GM21825 (cell line): ENCODE data around the gene DCDC2.
"Not testable (repeated sequence)": the region's sequence is repeated elsewhere in the genome, so short reads cannot be mapped to it uniquely, and the experiment has no call there.

Experiments
- ATAC-seq: cut with Tn5 transposase; IDR thresholded peaks from one replicate; pipeline ENCODE4 v1.9.1; 2021; ENCODE audit warnings: mild to moderate bottlenecking, moderate library complexity; ENCODE audit not compliant: unreplicated experiment

Gene DCDC2

DNA sequence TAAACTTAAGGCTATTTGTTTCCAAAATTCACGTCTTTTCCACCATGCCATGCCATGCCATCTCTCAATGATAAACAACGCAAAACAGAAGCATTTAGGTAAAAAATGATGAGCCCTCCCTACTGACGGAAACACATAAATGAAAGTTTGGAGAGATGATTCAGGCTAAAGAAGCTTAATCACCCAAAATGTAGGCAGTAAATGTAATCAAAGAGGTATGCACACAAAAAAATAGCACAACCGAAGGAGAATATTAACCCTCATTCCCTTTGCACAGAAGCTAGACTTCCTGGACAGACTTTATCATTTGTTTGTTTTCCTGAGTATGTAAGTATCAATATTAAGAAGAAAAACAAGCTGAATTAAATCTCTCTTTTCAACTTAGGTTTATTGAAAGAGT, 28.8 kb downstream of the DCDC2 start:
- no peak for ATAC-seq

DNA sequence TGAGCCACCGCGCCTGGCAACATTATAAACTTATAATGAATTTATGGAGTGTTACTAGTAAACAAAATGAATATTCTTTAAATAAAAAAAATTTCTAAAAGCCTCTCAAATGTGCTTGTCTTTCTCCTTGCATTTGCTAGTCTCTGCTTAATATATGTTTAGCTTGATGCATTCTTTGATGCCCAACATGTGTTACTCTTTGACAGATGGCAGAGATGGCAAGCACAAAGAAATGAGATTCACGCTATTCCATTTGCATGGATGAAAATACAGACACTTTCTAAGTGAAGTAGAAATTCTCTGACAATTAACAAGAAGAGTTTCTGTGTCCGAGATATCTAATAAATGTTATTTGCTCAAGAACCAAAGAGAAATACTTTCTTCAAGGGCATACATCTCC, 30.1 kb downstream of the DCDC2 start:
- no peak for ATAC-seq

DNA sequence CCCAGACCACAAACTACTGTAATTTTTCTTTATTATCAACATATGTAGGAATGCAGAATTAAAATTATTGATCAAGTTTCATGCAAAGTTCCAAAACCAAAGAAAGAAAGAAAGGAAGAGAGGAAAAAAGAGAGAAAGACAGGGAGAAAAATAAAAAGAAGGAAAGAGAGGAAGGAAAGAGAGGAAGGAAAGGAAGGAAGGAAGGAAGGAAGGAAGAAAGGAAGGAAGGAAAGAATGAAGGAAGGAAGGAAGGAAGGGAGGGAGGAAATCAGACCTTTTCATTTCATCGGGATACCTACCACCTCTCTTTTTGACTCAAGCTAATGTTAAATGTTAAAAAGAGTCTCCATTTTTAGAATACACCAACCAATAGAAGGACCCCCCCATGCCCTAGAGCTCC, 31.9 kb downstream of the DCDC2 start:
- ATAC-seq: no peak

GRCh38 chr6:24324617-24325016, 33.2 kb downstream of the DCDC2 start:
- no peak for ATAC-seq

DNA sequence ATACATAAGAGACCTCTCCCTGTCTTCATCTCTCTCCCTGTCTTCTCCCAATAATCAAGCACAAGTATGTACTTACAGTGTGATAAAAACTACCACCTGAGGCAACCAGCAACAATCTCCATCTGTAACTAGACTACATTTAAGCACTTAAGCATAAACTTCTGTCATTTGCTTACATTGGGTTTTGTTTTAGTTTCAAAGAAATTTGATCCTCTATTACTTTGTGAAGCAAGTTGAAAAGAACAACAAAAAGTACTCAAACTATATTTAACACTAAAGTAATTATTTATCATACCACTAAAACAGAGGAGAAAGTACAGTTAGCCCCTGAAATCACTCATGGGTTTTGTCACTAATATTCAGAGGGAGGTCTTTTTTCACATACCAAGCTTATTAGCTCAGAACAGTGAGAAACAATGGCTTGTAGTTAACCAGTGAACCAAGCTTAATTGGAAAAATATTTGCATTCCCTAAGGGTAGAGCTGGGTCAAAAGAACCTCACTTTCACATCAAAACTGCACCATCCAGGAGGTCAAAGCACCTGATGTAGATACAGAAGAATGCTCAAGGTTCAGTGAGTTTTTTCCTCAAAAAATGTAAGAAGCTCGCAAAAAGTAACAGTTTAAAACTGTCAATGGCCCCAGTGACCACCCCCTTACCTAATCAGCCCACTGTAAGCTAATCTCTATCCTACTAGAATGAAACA, 34.1 kb downstream of the DCDC2 start:
- ATAC-seq: no peak

GRCh38 chr6:24322924-24323323, 34.9 kb downstream of the DCDC2 start:
- no peak for ATAC-seq

- not testable (repeated sequence) for ATAC-seq
Measured at GRCh38 chr6:24322446-24322845, 35.4 kb downstream of the DCDC2 start.

- no peak for ATAC-seq
Measured at GRCh38 chr6:24321538-24322162, 36.2 kb downstream of the DCDC2 start.

- ATAC-seq: no peak
Measured at GRCh38 chr6:24313251-24314141, 44.4 kb downstream of the DCDC2 start.

- ATAC-seq: not testable (repeated sequence)
Measured at GRCh38 chr6:24311775-24312174, 46.1 kb downstream of the DCDC2 start.

DNA sequence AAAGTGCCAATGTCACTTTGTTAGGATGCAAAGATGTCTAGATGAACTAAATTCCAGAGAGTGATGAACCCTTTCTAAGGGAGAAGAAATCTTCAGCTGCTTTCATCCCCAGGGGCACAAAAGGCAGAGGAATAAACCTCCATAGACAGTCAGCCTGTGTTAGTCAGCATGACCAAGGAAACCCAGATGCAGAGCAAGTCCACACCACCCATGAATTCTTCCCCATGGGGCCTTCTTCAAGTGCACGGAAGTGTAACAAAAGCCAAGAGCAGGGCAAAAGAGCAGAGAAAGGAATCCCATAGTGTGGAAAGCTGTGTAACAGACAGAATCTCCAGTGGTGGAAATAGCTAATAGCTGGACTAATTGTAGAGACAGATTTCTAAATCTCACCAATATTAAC, 50.0 kb downstream of the DCDC2 start:
- no peak for ATAC-seq

DNA sequence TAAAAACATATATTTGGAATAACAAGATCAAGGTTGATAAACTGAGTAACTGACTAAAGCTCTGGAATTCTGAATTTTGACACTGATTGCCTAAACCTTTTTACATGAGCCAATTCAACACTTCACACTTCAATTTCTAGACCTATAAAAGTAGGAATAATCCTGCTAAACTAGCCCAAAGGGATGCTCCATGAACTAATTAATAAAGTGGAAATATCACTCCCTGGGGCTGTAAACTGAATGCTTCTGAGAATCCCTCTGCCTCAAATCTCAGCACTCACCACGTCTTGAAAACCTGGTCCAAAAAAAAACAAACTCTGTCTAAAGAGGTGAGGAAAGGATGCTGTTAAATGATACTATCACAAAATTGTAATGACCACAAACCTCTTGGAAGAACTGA, 50.9 kb downstream of the DCDC2 start:
- ATAC-seq: no peak

- no peak for ATAC-seq
Measured at GRCh38 chr6:24306038-24306437, 51.8 kb downstream of the DCDC2 start.

- ATAC-seq: no peak
Measured at GRCh38 chr6:24296944-24297343, 60.9 kb downstream of the DCDC2 start.

GRCh38 chr6:24293852-24294251, 64.0 kb downstream of the DCDC2 start:
- ATAC-seq: not testable (repeated sequence)

DNA sequence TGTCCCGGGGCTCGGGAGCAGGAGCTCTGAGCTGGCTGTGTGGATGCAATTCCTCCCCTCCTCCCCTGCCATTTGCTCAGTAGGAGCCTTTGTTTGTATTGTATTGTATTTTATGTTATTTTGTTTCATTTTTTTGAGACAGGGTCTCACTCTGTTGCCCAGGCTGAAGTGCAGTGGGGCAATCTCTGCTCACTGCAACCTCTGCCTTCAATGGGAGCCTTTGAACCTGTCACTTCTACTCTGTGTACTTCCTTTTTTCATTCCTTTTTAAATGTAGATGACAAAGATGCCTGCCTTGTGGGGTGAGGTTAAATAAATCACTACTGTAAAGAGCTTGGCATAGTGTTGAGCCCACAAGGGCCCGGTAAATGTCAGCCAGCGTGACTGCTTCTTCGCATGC, 70.6 kb downstream of the DCDC2 start:
- ATAC-seq: no peak

DNA sequence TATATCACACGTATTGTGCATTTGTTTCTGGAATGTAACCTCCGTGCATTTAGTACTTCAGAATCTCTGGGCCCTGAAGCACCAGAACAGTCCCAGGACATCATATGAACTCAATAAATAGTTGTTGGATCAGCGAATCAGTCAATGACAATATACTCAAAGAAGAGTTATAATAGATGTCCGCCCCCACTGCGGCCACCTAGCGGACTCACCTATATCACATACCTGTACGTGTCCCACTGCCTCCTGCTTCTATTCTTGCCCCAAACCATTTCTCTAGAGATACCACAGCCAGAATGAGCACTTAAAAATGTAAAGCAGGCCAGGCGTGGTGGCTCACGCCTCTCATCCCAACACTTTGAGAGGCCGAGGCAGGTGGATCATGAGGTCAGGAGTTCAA, 73.9 kb downstream of the DCDC2 start:
- ATAC-seq: no peak

GRCh38 chr6:24283043-24283985, 74.5 kb downstream of the DCDC2 start:
- ATAC-seq: peak; percentile 81

GRCh38 chr6:24274441-24275083, 83.3 kb downstream of the DCDC2 start:
- no peak for ATAC-seq
